ENCODE data around the gene KATNAL1.
"Not testable (repeated sequence)": the region's sequence is repeated elsewhere in the genome, so short reads cannot be mapped to it uniquely, and the experiment has no call there.

The KATNAL1 gene

DNA sequence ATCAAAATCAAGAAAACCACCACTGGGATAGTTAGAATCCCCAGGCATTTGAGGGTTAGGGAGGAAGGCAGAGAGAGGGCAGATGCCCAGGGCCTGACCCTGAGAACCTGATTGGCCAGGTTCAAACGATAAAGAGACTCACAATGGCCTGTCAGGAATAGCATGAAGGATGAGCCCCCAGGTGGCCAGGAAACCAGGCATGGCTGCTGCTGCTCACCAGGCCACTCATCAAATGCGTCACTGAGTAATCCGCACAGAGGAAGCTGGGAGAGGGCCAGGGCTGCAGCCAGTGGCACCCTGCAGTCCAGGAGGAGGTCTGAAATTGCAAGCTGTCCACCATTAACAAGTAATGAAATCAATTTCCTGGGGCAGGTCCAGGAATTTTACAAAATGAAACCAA is 111.3 kb downstream of the KATNAL1 start:
- no peak for DNase-seq

DNA sequence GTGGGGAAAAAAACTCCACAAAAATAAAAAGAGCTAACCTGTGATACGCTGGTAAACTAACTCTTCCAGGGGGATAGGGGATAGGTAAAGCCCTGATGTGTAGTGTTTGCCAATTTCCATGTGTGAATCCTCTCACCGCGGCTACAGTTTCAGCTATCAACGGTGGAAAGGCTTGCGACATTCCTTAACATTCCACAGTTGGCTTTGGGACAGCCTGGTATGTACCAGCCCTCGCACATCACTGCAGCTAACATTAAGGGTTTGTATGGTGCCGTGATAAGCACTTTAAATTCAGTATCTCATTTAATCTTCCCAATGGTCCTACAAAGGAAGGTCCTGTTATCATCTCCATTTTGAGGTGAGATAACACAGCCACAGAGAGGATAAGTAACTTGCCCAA is 112.4 kb downstream of the KATNAL1 start:
- no peak for DNase-seq

DNA sequence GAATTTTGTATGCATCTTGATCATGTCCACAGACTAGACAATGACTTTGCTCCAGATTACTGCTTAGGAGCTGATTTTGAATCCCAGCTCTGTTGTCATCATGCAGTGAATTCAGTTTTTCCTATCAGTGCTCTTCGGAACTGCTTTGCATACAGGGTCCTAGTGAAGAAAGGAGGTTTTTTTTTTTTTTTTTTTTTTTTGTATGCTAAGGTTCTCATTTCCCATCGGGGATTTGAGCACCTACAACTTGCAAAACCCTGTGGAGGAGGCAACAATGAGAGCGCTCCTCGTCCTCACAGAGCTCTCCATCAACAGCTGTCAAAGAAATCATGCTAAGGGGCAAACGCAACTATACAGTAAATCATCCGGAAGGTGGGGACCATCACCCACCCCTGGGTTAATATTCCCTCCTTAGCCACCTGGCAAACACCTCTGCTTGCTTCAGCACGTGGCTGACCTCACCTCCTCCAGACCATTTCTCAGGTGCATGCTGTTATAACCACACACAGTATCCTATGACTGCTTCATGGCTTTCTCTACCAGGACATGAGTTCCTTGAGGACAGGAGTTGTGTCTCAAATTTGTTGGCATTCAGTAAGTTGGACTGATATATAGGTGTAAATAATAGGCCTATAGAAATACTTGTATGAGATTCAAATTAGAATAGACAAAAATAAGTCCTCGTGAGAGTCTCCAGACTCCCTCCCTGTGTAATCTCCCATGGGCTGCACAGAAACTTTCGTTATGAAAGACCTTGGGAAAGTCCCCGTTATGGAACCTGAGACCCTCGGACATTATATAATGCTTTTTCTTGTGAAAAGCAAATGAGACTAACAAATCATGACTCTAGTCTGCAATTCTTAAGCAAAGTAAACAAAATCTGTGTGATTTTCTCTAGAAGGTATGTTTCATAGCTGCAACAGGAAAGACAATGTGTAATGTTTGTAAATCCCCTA is 113.8 kb downstream of the KATNAL1 start:
- no peak for DNase-seq

DNA sequence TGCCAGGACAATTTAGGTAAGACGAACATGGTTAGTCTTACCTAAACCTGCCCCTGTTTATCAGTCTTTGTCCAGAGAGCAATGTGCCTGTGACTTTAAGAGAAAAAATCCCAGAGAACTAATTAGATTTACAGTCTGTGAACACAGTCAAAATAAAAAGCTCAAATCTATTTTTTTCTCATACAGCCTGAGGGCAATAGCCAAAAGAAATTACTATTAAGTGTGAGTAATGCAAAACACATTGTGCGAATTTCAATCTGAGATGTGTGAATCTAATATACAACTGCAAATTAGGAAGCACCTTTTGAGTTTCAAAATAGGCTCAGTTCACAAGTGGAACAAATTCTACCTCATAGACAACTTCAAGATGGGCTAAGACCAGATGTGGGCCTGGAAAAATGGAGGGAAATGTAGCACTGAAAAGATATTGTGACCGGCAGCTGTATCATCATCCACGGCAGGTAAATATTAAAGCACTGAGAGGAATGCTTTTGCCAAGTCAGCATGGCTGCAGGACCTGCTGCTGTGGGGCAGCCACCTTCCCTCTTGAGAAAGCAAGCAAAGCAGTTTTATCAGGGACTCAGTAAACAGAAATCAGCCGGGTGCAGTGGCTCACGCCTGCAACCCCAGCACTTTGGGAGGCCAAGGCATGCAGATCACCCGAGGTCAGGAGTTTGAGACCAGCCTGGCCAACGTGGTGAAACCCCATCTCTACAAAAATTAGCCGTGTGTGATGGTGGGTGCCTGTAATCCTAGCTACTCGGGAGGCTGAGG is 114.8 kb downstream of the KATNAL1 start:
- DNase-seq = no peak

DNA sequence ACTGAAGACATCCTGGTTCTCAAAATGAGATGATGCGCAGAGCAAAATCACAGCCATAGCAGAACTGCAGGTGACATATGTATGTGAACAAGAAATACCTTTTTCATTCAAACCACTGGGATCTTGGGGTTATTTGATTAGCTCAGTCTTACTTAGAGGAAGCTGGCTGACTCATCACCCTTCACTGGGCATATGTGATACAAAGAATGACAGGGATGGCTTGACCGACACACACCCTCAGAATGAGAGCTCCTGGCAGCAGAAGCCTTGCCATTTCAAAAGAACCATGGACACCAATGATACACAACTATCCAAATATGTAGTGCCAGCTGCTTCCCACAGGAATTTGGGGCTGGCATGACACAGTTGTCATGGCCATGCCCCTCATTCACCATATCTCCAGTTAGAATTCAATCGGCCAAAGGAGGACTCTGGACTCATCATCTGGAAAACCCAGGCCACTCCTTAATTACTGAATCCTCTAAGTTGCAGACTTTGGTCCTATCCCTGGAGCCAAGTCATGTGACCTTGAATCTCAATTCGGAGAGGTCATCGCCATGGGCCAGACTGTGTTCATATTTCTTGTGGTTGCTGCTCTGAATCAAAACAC is 115.8 kb downstream of the KATNAL1 start:
- no peak for DNase-seq

DNA sequence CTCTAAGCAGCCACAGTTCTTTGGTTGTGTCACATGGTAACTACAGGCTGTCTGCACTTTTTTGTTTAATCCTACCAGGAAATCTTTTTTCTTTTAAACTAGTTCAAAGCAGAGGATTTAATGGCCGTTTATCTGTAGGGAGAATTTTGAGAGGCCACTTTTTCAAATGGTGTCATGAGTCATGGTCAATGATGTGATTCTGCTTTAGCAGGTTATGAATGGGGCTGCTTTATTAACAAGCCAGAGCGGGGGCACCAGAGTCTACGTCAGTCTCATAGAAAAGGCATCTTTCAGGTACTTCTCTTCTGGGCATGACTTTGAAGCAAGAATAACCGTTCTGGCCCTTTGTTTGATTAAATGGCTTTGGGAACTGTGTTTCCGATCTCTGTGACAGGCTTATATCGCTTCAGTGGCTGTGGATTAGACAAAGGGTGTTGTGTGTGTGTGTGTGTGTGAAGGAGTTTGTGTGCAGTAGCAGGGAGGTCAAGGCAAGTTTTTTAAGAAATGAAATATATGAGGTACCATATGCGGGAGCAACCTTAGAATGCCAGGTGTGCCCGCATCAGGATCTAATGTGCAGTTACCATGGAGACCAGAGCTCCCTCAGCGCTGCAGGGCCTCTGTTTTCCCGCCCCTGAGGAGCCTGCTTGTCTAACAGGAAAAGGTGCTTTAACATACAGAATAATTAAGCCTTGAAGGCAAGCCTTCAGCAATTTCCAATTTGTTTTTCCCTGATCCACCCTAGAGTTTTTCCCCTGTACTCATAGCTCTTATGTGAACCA is 120.5 kb downstream of the KATNAL1 start:
- no peak for DNase-seq

DNA sequence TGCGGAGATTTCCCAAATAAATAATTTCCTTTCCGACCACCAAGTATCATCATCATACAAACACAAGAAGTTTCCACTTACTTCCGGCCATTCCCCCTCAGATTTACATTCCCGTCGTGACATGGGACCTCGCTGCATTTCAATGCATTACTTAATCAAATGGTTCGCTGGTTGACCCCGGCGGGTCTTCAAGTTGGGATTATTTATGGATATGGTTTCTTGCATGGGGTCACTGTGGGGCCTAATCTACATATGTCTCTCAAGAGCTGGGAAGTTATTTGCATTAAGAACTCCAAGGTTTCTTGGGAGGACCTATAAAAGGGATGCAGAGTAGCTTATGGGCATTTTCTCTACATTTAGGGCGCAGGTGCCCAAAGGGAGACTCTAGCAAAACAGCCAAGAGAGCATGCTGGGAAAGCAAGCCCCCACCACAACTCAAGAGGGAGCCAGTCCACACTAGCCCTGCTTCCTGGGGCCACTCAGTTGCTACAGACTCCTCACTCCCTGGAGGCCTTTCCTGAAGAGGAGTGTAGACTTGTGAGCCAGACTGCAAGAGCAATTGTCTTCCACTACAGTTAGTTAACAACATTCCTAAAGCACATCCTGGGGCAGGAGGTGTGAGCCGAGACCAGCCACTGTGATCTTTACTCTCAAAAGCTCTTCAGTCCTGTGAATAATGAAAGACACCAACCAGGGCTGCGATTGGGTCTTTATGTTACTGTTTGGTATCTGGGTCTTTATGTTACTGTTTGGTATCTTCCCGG is 125.3 kb downstream of the KATNAL1 start:
- DNase-seq = no peak

DNA sequence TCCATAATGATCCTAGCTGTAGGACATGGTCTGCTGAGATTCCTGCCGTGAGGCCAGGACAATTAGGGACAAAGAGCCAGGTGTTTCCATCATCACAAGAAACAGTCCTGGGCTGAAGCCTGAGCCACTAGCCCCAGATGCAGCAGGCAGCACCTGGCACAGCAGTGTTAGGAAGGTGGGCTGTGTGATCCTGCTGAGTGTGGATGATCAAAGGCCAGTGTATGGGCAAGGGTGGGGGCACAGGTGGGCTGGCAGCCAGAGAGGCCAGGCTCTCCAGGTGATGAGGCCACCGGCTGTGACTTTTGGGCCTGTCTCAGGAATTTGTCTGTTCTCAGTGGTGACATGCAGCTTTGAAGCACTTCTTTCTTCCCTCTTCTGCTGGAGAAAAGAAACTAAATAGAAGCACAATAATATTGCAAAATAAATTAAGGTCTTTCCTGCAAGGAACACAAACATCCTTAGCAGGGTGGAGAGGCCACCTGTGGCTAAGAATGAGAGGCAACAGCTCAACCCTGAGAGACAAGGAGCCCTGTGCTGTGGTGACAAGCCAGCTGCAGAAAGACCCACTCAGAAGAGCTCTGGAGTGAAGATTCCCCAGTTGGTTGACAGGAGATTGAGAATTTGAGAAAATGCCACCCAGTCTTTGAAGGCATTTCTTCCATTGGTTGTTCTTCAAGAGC is 127.6 kb downstream of the KATNAL1 start:
- DNase-seq = no peak

DNA sequence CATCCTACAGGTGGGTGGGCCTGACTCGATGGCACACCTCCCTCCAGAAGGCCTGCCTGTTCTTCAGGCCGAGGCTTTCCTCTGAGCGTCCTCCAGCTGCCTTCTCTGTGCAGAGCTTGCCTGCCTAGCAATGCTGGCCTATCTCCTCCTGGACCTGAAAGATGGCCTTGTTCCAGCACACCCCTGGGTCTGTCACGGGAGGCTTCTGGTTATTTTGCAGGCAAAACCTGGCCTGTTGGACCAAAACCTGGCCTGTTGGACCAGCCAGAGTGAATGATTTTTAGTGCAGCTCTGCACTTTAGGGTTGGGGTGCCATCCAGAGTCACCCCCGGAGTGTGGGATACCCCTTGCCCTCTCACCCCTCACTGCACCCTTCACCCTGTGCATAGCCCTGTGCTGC is 128.4 kb downstream of the KATNAL1 start:
- DNase-seq = no peak

DNA sequence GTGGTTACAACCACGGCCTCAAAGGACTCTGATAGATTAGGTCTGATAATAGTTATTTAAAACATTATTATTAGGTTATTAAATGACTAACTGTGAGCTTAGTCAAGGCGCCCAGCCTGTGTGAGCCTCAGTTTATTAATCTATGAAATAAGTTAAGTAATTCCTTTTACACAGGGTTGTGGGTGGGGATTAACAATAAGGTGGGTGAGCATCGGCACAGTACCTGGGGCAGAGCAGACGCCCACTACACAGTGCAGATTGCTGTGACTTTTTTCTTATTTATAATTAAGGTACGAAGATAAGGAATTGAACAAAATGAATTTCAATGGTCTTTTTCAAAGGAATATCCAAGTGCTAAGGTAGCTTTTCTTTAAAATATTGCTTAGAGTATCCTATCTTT is 132.2 kb downstream of the KATNAL1 start:
- DNase-seq = no peak

DNA sequence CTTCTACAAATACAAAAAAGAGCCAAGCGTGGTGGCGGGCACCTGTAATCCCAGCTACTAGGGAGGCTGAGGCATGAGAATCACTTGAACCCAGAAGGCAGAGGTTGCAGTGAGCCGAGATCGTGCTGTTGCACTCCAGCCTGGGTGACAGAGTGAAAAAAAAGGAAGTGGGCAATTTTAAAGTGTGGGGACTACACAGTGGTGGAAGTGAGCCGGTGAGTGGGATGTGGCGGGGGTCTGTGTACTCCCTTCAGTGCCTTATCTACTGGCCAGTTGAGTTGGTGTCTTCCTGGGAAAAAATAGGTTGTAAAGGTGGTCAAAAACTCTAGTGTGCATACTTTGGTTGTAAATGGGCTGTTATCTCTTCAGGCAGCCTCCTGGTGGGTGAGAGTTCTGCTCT is 133.1 kb downstream of the KATNAL1 start:
- not testable (repeated sequence) for DNase-seq

DNA sequence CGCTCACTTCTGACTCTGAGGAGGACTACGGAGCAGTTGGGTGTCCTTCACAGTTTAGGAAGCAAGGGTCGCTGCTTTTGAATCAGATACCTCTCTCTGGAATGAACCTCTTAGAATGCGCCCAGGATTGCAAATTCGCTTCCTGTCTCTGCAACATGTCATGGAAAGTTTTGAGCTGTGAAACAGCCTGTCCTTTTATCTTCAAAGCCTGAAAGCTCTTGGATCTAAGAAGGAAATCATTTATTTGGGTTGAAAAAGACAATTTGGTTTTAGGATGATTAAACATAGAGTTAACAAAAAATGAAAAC is 134.1 kb downstream of the KATNAL1 start:
- no peak for DNase-seq

DNA sequence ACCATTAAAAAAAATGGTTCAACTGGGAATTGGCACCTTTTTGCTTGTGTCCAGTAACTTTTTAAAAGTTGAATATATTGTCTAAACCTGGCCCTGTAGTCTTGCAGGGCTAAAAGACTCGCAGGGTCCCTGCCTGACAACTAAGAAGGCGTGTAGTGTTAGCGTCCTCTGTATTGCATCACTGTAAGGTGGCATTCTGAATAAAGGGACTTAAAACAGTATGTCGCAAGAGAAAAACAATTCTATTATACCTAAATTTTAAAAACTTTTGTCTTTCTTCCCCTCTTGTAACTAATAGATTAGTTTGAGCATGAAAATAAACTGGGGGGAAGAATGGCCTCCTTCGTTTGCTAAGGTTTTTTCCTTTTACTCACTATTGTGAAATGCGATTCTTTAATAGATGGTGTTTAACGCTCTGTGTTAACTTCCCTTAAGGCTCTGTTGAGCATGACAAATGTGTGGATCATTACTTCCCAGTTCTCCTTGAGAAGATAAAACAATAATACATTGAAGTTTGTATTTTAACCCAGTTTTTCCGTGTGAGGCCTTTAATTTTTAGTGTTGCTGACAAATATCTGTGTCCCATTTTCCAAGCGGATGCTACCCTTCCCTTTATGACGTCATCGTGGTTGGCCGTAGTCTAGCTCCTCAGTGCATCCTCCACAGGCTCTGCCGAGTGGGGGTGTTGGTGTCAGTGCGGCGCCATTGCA is 134.6 kb downstream of the KATNAL1 start:
- DNase-seq = no peak

DNA sequence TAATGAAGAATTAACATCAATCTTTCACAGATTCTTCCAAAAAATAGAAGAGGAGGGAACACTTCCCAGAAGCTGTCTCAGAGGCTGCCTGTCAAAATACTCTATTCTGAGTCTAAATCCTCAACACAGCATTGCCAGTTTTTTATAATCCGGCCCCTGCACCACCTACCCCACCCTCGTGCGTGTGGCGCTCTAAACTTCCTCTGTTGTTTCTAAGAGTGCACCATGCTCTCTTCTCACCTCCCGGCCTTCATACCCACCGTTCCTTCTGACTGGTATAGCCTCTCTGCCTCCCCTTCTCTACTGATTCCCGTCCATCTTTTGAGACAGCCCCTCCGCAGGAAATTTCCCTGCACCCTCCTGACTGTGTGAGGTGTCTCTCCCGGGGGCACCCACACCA is 136.8 kb downstream of the KATNAL1 start:
- DNase-seq = no peak

DNA sequence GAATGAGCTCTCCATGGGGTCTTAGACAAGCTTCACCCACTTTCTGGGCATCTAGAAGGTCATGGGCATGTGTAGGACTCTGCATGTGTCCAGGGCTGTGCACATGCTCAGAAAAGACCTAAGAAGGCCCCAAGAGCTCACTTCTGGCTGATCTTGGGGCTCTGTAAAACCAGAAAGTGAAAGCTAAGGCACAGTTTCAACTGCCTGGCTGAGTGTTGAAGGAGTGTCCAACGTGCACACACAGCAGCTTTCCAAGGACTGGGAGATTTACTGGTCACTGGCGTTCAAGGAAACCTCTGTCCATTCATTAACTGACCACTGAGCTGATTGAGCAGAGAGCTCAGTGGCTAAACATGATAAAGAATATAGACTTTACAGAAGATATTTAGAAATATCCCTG is 137.9 kb downstream of the KATNAL1 start:
- DNase-seq = no peak

DNA sequence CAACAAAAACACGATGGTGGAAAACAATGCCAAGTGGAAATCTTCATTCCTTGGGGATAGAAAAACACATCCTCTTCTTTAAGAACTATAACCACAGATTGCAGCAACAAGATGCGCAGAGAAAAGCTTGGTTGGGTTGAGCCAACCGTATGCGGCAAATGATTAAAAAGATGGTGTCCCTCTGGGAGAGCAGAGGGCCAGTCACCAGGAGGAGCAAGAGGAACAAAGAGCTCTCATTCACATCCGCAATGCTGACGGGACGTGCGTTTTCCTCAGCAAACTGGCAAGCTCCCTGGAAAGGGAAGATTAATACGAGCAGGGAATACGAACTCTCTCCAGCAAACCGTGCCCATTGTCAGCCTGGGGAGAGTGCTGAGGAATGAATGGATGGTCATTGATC is 141.6 kb downstream of the KATNAL1 start:
- no peak for DNase-seq

DNA sequence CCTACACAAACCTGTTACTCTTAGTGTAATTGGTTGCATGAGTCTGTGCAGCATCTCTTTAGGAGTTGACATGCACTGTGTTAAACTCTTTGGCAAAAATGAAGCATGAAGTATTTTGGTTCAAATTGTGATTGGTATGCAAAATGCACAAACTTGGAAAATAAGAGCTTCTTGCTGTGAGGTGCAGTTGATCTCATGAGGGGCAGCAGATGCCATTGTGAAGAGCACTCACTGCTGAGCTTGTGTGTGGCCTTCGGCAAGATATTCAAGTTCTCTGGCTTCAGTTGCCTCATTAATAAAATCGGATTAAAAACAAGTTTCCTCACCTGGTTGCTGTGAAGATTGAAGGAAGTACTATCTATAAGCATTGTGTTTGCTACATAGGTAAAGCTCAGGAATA is 142.3 kb downstream of the KATNAL1 start:
- no peak for DNase-seq

DNA sequence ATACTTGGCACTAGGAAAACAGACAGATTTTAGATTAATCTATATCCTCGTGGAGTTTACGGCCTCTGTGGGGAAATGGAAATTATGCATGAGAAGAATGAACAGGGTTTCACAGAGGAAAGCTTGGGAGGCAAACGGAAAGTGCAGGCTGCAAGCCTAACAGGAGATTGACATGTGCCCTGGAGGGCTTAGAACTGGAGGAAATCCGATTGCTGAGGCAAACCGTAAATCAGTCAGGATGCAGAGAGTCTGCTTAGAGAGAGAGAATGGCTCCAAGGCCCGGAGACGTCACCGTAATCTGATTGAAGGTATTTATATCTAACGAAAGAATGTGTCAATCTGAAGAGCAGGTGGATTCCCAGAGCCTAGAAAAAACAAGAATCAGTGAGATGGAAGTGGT is 143.2 kb downstream of the KATNAL1 start:
- DNase-seq = no peak

DNA sequence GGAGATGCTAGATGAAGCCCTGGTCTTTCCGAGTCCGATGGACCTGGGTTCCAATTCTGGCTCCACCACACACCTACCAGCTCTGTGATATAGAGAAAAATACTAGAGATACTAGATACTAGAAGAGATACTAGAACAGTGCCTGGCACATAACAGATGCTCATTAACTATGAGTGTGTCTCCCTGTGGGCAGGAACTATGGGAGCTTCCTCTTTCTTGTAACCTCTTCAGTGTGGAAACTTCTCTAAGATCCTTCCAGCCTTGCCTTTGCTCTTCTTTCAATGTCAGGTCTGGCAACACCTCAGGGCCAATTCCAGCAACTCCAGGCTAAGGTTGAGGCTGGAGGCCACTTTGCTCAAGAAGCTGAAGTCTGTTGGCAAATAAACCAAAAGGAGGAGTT is 143.9 kb downstream of the KATNAL1 start:
- DNase-seq = no peak

DNA sequence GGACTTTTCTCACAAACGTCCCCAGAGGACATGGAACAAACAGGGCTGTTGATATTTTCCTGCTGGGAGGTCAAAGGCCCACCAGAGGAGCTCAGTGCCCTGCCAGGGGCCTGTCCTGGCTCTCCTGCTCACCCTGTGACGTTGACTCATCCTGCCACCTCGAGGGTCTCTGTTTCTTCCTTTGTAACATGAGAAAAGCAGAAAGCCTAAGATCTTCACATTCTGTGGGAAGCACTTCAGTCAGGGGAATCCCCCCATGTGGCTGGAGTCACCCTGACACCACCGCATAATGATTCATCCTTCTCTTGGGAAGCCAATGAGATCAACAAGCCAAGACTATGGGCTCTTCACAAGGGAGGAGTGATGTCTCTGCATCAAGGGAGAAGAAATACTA is 147.9 kb downstream of the KATNAL1 start:
- DNase-seq = peak; percentile 28

Data from NK-92 treated with Interleukin-12 subunit alpha and Interleukin-12 subunit beta, amount 100 ng/mL, for 24 hours (cell line).